ENCODE measurements around the gene PLCG2.
"Not testable (repeated sequence)": the region's sequence is repeated elsewhere in the genome, so short reads cannot be mapped to it uniquely, and the experiment has no call there.

PLCG2 gene

DNA sequence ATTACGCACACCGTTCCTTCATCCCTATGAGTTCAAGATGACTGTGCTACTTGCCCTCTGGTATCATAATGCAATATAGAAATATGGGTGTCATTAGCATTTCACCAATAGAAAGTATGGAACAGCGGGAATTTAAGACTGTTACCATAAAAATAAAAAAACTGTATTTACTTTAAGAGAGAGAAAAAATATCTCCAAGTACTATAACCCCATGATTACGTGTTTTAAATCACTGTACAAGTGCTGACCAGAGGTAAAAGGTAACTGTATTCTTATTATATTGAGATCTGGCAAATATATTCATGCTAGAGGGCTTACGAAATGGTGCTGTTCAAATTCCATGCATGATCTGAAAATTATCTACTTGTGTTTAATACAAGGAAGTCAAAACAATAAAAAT lies 226.9 kb downstream of the PLCG2 start:
- Histone ChIP-seq H3K4me3 (ENCODE audit: low read depth in 1 of 2, low read length in 1 of 2) (no peak overlapping the region), H3K36me3 (no peaks in the 10 kb centered on the region), H3K4me1 (ENCODE audit: control insufficient read depth in 1 of 2, insufficient read depth in 1 of 2, low read depth in 1 of 2, low read length in 1 of 2) (no peaks in the 10 kb centered on the region), H3K9me3 (peaks cover 12% of the 10 kb centered on the region), H3K27ac (no peak overlapping the region), H3K27me3 (peaks cover 13% of the 10 kb centered on the region)
- TF ChIP-seq, protein P1, sequence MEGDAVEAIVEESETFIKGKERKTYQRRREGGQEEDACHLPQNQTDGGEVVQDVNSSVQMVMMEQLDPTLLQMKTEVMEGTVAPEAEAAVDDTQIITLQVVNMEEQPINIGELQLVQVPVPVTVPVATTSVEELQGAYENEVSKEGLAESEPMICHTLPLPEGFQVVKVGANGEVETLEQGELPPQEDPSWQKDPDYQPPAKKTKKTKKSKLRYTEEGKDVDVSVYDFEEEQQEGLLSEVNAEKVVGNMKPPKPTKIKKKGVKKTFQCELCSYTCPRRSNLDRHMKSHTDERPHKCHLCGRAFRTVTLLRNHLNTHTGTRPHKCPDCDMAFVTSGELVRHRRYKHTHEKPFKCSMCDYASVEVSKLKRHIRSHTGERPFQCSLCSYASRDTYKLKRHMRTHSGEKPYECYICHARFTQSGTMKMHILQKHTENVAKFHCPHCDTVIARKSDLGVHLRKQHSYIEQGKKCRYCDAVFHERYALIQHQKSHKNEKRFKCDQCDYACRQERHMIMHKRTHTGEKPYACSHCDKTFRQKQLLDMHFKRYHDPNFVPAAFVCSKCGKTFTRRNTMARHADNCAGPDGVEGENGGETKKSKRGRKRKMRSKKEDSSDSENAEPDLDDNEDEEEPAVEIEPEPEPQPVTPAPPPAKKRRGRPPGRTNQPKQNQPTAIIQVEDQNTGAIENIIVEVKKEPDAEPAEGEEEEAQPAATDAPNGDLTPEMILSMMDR (IDR thresholded peaks at IDR 0.05), result no peak

DNA sequence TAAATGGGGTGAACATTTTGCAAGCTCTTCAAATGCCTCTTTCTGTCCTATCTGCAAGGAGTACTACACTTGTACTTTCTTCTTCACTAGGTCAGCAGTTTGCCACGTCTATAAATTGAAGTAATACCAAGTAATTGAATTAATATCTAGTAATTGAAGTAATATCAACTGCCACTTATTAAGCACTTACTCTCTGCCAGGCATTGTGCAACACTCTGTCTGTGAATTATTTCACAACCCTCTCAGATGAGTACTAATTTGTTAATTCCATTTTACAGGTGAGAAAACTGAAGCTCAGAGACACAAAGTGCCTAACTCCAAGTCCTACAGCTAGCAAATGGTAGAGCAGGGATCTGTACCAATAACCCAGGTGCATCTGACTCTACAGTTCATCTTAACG lies 228.1 kb downstream of the PLCG2 start:
- Histone ChIP-seq H3K36me3 (no peaks in the 10 kb centered on the region), H3K27ac (no peak overlapping the region), H3K4me1 (ENCODE audit: control insufficient read depth in 1 of 2, insufficient read depth in 1 of 2, low read depth in 1 of 2, low read length in 1 of 2) (no peaks in the 10 kb centered on the region), H3K9me3 (peaks cover 12% of the 10 kb centered on the region), H3K4me3 (ENCODE audit: low read depth in 1 of 2, low read length in 1 of 2) (no peak overlapping the region), H3K27me3 (peaks cover 25% of the 10 kb centered on the region)
- TF ChIP-seq, protein P1 (IDR thresholded peaks at IDR 0.05), result no peak

DNA sequence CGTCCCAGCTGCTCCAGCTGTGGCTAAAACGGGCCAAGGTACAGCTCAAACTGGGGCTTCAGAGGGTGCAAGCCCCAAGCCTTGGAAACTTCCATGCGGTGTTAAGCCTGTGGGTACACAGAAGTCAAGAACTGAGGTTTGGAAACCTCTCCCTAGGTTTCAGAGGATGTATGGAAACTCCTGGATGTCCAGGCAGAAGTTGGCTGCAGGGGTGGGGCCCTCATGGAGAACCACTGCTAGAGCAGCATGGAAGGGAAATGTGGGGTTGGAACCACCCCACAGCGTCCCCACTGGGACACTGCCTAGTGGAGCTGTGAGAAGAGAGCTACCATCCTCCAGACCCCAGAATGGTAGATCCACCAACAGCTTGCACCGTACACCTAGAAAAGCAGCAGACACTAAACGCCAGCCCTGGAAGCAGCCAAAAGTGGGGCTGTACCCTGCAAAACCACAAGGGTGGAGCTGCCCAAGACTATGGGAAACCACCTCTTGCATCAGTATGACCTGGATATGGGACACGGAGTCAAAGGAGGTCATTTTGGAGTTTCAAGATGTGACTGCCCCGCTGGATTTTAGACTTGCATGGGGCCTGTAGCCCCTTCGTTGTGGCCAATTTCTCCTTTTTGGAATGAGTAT lies 230.0 kb downstream of the PLCG2 start:
- H3K27me3 ChIP-seq, result peaks cover 33% of the 10 kb centered on the region
- H3K36me3 ChIP-seq, result no peaks in the 10 kb centered on the region
- no peak overlapping the region for H3K27ac ChIP-seq
- TF ChIP-seq, protein P1 (IDR thresholded peaks at IDR 0.05), result no peak
- H3K4me3 ChIP-seq (ENCODE audit: low read depth in 1 of 2, low read length in 1 of 2), result no peak overlapping the region
- peaks cover 12% of the 10 kb centered on the region for H3K9me3 ChIP-seq
- no peaks in the 10 kb centered on the region for H3K4me1 ChIP-seq (ENCODE audit: control insufficient read depth in 1 of 2, insufficient read depth in 1 of 2, low read depth in 1 of 2, low read length in 1 of 2)

DNA sequence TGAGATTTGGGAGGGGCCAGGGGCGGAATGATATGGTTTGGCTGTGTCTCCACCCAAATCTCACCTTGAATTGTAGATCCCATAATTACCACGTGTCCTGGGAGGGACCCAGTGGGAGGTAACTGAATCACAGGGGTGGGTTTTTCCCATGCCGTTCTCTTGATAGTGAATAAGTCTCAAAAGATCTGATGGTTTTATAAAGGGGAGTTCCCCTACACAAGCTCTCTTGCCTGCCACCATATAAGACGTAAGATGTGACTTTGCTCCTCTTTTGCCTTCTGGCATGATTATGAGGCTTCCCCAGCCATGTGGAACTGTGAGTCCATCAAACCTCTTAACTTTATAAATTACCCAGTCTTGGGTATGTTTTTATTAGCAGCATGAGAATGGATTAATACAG lies 230.7 kb downstream of the PLCG2 start:
- H3K27ac ChIP-seq; H3K4me3 ChIP-seq (ENCODE audit: low read depth in 1 of 2, low read length in 1 of 2); H3K36me3 ChIP-seq; H3K4me1 ChIP-seq (ENCODE audit: control insufficient read depth in 1 of 2, insufficient read depth in 1 of 2, low read depth in 1 of 2, low read length in 1 of 2): not testable (repeated sequence)
- Histone ChIP-seq H3K9me3 (peaks cover 12% of the 10 kb centered on the region), H3K27me3 (peaks cover 33% of the 10 kb centered on the region)

DNA sequence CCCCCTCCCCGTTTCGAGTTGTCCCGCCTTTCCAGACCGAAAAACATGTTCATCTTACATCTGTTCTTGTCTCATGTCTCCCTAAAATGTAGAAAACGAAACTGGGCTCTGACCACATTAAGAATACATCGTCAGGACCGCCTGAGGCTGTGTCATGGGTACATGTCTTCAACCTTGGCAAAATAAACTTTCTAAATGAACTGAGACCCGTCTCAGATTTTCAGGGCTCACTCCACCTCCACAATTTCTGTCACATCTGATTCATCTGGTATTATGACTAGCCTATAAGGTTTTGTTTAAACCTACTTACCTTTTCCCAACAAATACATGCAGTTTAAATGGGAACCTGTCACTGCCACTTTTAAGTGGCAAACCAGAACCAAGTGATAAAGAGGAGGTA lies 231.6 kb downstream of the PLCG2 start:
- H3K4me1 ChIP-seq (ENCODE audit: control insufficient read depth in 1 of 2, insufficient read depth in 1 of 2, low read depth in 1 of 2, low read length in 1 of 2), result no peaks in the 10 kb centered on the region
- H3K9me3 ChIP-seq, result peaks cover 12% of the 10 kb centered on the region
- H3K27ac ChIP-seq, result no peak overlapping the region
- no peak overlapping the region for H3K4me3 ChIP-seq (ENCODE audit: low read depth in 1 of 2, low read length in 1 of 2)
- H3K27me3 ChIP-seq, result peaks cover 33% of the 10 kb centered on the region
- TF ChIP-seq, protein P1 (IDR thresholded peaks at IDR 0.05), result no peak
- no peaks in the 10 kb centered on the region for H3K36me3 ChIP-seq

DNA sequence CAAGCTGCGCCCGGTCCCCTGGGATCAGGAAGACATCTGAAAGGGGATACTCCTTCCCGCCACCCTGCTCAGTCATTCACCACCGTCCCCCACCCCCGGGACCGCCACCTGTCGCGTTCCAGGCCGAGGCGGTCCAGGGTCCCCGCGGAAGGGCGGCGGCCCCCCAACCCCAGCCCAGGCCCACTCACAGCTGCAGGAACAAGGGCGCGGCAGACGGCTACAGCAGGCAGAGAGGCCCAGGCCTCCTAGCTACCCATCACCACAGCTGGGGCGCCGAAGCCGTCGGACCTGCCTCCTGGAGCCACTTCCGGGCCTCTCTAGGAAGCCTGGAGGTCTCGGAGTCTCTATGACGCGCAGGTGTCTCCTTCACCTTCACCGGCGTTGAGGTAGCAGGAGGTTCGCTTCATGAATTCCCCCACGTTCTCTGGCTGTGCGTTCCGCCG lies 232.1 kb downstream of the PLCG2 start, which contains the start of gene SDR42E1:
TSS of gene SDR42E1 (minus strand) at position 272 of the 443 bp plus-strand sequence. CDS start 10,612 bp downstream, outside the sequence.
- H3K4me3 ChIP-seq (ENCODE audit: low read depth in 1 of 2, low read length in 1 of 2), result peak within 1 kb of the TSS; percentile 16 to 37
- H3K27ac ChIP-seq, result no peak within 1 kb of the TSS
- H3K36me3 ChIP-seq, result no peaks in the 10 kb centered on the region
- TF ChIP-seq, protein P1 (IDR thresholded peaks at IDR 0.05), result no peak
- no peaks in the 10 kb centered on the region for H3K4me1 ChIP-seq (ENCODE audit: control insufficient read depth in 1 of 2, insufficient read depth in 1 of 2, low read depth in 1 of 2, low read length in 1 of 2)
- peaks cover 33% of the 10 kb centered on the region for H3K27me3 ChIP-seq
- peaks cover 12% of the 10 kb centered on the region for H3K9me3 ChIP-seq

Data from neutrophil (primary cell).